ENCODE measurements around the gene DNTT.

The DNTT gene

DNA sequence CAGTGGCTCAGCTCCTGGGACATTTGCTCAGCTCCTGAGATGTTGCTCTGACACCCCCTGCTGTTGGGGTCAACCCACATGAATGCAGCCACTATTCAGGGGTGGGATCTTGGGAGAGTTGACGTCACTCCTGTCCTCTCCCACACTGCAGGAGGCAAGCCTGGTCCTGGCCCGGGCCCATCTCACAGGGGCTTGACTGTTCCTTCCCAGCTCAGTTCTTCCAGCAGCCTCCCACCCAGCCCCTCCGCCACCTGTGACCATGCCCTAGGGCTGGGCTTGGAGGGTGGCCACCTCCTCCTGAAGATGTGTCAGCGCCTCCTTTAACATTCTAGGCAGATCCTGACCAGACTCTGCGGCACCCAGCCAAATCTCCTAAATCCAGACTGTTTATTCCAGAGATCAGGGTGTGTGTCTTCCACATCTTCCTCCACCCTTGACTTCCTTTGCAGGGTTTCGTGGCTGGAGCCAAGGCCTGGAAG lies 73.6 kb downstream of the DNTT start:
- no peak for DNase-seq (ENCODE audit: low read depth in 2 of 2)

DNA sequence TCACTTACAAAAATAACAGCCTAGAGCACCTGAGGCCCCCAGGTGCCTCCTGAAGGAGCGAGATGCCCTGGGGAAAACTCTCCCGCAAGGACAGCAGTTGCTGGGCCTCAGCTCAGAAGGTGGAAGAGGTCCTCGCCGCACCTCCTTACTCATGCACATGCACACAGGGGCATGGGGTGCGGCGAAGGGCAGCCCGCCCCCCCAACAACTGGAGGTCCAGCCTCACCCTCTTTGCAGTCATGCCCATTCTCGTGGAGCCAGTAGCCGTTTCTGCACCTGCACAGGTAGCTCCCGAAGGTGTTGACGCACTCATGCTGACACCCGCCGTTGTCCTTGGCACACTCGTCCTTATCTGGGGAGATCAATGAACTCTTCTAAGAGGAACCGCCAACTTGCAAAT lies 74.5 kb downstream of the DNTT start:
- DNase-seq (ENCODE audit: low read depth in 2 of 2): no peak

DNA sequence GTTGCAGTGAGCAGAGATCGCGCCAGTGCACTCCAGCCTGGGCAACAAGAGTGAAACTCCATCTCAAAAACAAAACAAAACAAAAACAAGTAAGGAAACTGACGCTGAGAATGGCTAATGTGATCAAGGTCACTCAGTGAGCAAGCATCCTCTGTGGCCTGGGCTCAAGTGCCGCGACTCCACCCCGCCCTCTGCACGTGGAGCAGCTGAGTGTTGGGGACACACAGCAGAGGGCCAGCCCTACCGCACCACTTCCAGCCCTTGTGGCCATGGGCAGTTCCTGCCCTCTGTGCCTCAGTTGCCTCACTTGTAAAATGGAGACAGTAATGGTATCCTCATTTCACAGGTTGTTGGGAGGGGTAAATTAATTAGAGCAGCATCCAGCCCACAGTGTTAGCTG lies 75.5 kb downstream of the DNTT start:
- no peak for DNase-seq (ENCODE audit: low read depth in 2 of 2)

DNA sequence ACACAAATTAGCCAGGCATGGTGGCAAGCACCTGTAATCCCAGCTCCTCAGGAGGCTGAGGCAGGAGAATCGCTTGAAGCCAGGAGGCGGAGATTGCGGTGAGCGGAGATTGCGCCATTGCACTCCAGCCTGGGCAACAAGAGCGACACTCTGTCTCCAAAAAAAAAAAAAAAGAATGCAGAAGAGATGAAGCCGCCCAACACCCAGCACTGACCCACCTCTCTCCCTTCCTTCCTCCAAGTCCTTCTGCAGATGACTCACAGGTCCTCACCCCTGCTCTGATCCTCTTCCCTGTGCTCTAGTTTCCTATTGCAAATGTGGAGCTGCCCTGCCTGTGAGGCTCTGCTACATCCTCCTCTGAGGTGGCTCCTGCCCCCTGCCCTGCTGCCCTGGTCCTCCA lies 76.6 kb downstream of the DNTT start:
- DNase-seq (ENCODE audit: low read depth in 2 of 2): no peak

DNA sequence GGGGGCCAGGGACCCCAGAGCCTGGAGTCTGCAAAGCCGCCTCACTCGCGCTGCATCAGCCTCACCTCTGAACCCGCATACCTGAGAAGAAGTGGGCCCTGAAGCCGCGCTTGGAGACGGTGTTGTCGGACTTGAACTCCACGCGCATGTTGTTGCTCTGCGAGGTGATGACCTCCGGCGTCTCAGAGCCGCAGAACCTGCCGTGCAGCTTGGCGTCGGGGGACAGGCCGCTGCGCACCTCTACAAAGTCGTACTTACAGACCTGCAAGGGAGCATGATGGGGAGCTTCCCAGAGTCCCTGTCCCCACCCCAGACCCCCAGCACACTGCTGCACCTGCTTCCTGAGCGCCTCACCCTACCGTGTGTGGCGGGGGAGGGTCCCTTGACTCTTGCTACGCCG lies 80.3 kb downstream of the DNTT start:
- no peak for DNase-seq (ENCODE audit: low read depth in 2 of 2)

DNA sequence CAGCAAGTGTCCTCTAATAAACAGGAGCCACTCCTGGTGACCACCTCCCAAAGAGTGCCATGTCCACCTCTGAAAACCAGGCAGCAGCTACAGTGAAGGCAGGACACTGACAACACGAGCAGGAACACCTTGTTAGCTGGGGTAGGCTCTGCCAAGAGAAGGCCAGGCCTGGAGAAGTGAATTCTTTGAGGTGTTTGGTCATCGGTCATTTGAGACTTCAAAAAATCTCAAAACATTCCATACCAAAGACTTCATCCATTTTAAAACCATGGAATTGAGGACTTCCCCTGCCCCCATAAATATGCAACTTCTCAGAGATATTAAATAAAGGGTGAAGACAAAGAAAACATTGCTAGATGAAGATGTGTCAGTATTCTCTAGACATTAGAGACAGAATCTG lies 82.9 kb downstream of the DNTT start:
- DNase-seq (ENCODE audit: low read depth in 2 of 2): no peak

DNA sequence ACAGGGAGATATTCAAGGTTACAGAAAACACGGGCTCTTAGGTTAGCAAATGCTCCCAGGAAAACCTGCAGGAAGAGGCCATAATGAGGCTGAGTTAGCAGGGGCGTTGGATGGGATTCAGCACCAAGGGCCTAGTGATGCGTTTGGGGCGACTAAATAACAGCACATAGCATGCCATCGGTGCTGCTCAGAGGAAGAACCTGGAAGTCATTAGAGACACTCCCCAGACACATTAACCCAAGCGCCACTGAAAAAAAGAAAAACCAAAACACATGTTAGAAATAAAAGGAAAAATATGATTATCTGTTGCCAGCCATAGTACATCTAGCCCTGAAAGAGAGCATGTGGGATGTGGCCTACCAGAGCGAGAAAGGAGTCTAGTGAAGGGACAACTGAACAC lies 83.4 kb downstream of the DNTT start:
- no peak for DNase-seq (ENCODE audit: low read depth in 2 of 2)
